GM12878 (cell line): Measurements from ENCODE around the gene RNF220.

ENCODE experiments used
- CBX5 ChIP-seq: sonication (generic); IDR thresholded peaks from 2 replicates; pipeline ENCODE4 v1.6.1; 2016; ENCODE audit warnings: low read depth, moderate library complexity, mild to moderate bottlenecking, inconsistent platforms
- CREM ChIP-seq: IDR thresholded peaks from 2 replicates; pipeline ENCODE4 v1.6.1; 2014; ENCODE audit warnings: antibody characterized with exemption, low read depth
- CTCF ChIP-seq, 3 experiments: IDR thresholded peaks in 2 of 3; conservative IDR thresholded peaks in 1 of 3; 2 replicates each; pipeline ENCODE4 v1.5.1; 2011; ENCODE audit warnings: low read depth in 3 of 3, low read length in 3 of 3, mild to moderate bottlenecking in 3 of 3, control low read depth in 2 of 3, moderate library complexity in 2 of 3, inconsistent platforms in 1 of 3, mixed read lengths in 1 of 3; ENCODE audit not compliant: control insufficient read depth in 2 of 3, insufficient read depth in 1 of 3; ENCODE audit errors: extremely low read depth in 1 of 3
- EZH2 ChIP-seq: IDR thresholded peaks from 2 replicates; pipeline ENCODE4 v1.6.1; 2012; ENCODE audit warnings: low read depth, mild to moderate bottlenecking, control low read depth, inconsistent platforms, low read length, borderline replicate concordance; ENCODE audit not compliant: control insufficient read depth
- GABPA ChIP-seq: IDR thresholded peaks from 2 replicates; pipeline ENCODE4 v1.6.1; 2014; ENCODE audit warnings: antibody characterized with exemption, low read depth, mild to moderate bottlenecking, inconsistent platforms
- KDM1A ChIP-seq: fragments of 200-600 bp; sonication (generic); IDR thresholded peaks from 2 replicates; pipeline ENCODE4 v1.6.1; 2016; ENCODE audit warnings: borderline replicate concordance
- NFYA ChIP-seq: IDR thresholded peaks from 2 replicates; pipeline ENCODE4 v1.6.1; 2011; ENCODE audit warnings: low read depth, mild to moderate bottlenecking, low read length, improper control_type of control experiment, borderline replicate concordance
- NR2C2 ChIP-seq: IDR thresholded peaks from 2 replicates; pipeline ENCODE4 v1.6.1; 2011; ENCODE audit warnings: borderline replicate concordance, low read depth; ENCODE audit not compliant: control insufficient read depth, insufficient read length
- POLR2A ChIP-seq: IDR thresholded peaks from 2 replicates; pipeline ENCODE4 v1.6.1; 2011; ENCODE audit warnings: low read depth, mild to moderate bottlenecking, low read length
- POLR2AphosphoS5 ChIP-seq: IDR thresholded peaks from 2 replicates; pipeline ENCODE4 v1.6.1; 2011; ENCODE audit warnings: mild to moderate bottlenecking, low read length, inconsistent platforms
- REST ChIP-seq: IDR thresholded peaks from 2 replicates; pipeline ENCODE4 v1.6.1; 2012; ENCODE audit warnings: mild to moderate bottlenecking, low read depth, low read length
- SIN3A ChIP-seq: IDR thresholded peaks from 2 replicates; pipeline ENCODE4 v1.6.1; 2012; ENCODE audit warnings: low read depth, low read length, improper control_type of control experiment
- SUPT20H ChIP-seq: IDR thresholded peaks from 2 replicates; pipeline ENCODE4 v1.6.1; 2011; ENCODE audit warnings: low read depth, mild to moderate bottlenecking, low read length, moderate library complexity, borderline replicate concordance; ENCODE audit not compliant: control insufficient read depth
- ZBTB4 ChIP-seq: fragments of 450-650 bp; formaldehyde crosslinking; IDR thresholded peaks from 2 replicates; pipeline ENCODE4 v1.4.0; 2022; ENCODE audit warnings: mild to moderate bottlenecking, moderate library complexity

DNA sequence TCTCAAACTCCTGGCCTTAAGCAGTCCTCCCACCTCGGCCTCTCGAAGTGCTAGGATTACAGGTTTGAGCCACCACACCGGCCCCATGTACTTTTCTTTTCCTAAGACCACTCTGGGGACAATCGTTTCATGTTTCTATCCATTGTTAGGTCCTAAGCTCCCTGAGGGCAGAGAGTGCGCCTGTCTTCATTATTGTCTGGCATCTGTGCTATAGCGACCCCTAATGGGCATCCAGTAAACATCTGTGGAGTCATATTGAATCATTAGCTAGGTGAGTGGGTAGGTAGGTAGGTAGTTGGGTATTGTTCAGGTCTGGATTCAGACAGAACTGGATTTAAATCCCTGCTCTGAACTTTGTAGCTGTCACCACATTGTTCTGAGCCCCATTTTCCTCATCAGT, 203.1 kb downstream of the RNF220 start:
- TF ChIP-seq CBX5: no peak
- TF ChIP-seq CTCF (IDR thresholded peaks at IDR 0.05 in 2 of 3, conservative IDR thresholded peaks at IDR 0.05 in 1 of 3; ENCODE audit: control insufficient read depth in 2 of 3, extremely low read depth in 1 of 3, insufficient read depth in 1 of 3, low read depth in 3 of 3, low read length in 3 of 3): peak in 2 of 3 experiments; percentile 13 to 38; a peak in 3 of 6 replicates
- no peak for TF ChIP-seq NFYA
- TF ChIP-seq SUPT20H: no peak
- no peak for TF ChIP-seq REST
- no peak for TF ChIP-seq SIN3A
- TF ChIP-seq KDM1A: no peak
- TF ChIP-seq POLR2A: no peak
- no peak for TF ChIP-seq CREM
- TF ChIP-seq POLR2AphosphoS5: no peak
- TF ChIP-seq EZH2: no peak
- TF ChIP-seq ZBTB4 (CRISPR knock-in tag): no peak
- TF ChIP-seq GABPA: no peak
- no peak for TF ChIP-seq NR2C2
